ENCODE data around the gene LTA.

LTA gene

GRCh38 chr6:31622684-31623091 lies 50.6 kb downstream of the LTA start:
- no peak for TF ChIP-seq CTCF (IDR thresholded peaks at IDR 0.05; ENCODE audit: control extremely low read depth, extremely low read depth, low read depth, missing control alignments)
- POLR2A ChIA-PET: interaction anchor here (0.6 to 1.2 kb wide), 2 partner anchors 30 to 860 kb away, joined by 3 to 6 read pairs; partner anchors contain the start of gene BAG6
- CTCF ChIA-PET: interaction anchor here (0.8 to 2.4 kb wide), 9 partner anchors 12 to 76 kb away, joined by 3 to 8 read pairs (median 3); partner anchors contain the start of genes ATP6V1G2 and LST1
- DNase-seq (ENCODE audit: extremely low spot score): no peak
